ENCODE data around the gene WARS2.

WARS2 gene

DNA sequence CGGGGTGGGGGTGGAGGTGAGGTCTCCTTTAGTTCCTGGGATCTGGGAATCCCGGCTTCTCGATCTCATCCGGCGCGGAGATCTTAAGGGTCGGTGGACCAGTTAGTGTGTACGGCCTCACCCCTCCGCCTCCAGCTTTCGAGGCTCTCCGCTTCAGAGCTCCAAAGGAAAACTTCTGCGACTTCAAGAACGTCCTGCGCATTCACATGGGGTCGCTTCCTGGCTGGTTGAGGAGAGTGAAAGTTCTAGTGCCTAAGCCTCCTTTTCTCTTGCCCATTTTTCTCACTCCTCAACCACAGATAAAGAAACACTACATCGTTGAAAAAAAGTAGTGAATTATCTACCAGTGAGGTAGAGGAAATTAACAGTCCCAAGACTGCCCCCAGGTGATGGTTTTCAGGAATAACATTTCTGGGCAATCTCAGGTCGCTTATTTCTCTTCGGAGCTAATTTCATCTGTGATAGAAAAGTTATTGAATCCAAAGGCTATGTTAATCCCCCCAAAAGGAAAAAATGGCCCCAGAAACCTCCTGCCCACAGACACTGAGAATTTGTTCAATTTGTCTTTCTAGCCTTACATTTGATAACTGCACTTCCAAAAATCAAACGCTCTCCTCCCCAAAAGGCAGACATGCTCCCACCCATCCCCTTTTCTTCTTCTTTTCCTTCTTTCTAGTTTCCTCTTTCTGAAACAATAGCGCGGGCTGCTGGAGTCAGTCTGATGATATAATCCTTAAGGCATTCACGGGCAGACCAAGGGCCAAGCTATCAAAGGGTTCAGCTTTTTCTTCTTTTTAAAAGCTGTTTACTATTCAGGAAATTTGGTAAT lies 131.8 kb downstream of the WARS2 start:
- TF ChIP-seq, protein P1, sequence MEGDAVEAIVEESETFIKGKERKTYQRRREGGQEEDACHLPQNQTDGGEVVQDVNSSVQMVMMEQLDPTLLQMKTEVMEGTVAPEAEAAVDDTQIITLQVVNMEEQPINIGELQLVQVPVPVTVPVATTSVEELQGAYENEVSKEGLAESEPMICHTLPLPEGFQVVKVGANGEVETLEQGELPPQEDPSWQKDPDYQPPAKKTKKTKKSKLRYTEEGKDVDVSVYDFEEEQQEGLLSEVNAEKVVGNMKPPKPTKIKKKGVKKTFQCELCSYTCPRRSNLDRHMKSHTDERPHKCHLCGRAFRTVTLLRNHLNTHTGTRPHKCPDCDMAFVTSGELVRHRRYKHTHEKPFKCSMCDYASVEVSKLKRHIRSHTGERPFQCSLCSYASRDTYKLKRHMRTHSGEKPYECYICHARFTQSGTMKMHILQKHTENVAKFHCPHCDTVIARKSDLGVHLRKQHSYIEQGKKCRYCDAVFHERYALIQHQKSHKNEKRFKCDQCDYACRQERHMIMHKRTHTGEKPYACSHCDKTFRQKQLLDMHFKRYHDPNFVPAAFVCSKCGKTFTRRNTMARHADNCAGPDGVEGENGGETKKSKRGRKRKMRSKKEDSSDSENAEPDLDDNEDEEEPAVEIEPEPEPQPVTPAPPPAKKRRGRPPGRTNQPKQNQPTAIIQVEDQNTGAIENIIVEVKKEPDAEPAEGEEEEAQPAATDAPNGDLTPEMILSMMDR (IDR thresholded peaks at IDR 0.05; ENCODE audit: low read depth, low read length, missing control alignments), result peak; percentile 48
- H3K4me3 ChIP-seq (replicated peaks; ENCODE audit: low read depth, low read length), result no peak overlapping the region
- peak; percentile 27 for DNase-seq (ENCODE audit: extremely low read depth, low read depth)

DNA sequence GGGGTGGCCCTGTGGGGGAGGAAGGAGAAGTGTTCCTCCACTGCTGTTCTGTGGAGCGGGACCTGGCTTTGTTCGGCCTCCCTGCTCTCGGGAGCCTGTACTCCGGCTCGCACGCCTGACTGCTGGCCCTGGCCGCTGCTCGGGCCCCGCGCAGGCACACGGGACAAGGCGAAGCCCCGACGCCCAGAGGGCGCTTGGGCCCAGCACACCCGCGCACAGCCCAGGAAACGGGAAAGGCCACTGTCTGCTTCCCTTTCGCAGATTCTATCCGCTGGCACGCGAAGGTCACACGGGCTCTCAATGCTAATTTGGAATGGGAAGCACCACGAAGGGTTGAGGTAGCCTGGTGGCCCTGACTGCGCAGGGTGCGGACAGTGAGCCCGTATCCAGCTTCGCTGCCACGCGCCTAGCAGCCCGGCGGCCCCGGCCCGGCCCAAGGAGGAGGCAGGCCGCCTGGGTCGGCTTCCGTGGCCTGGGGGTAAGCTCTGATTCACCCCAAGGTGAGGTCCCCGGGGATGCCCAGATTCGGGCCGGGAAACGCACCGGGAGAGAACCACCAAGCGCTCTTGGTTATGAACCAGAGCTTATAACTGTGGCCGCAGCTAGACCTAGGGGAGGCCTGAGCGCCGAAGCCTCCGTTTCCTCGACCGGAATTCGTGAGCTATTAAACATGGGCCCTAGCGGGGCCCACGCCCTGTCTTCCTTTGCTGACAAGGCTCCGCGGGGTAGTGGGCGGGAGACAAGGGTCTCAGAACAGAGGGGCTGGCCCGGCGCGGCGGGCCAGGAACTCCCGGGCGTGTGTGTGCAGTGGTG lies 132.6 kb downstream of the WARS2 start:
- no peak for DNase-seq (ENCODE audit: extremely low read depth, low read depth)
- H3K4me3 ChIP-seq (replicated peaks; ENCODE audit: low read depth, low read length), result no peak overlapping the region
- TF ChIP-seq, protein P1 (IDR thresholded peaks at IDR 0.05; ENCODE audit: low read depth, low read length, missing control alignments), result no peak

DNA sequence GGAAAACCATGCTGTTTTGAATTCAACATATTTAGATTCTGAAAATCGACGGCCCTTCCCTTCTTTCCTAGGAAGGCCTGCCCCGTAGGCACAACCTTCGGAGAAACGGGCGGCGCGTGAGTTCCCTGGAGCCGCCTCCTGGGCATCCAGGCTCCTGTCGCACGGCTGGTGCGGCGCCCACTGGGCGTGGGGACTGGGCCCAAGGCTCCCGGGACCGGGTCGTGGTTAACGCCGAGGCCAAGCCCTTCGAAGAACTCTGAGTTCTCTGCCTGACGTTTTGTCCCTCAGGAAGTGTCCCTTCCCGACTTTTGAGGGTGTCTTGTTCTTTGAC lies 133.1 kb downstream of the WARS2 start:
- TF ChIP-seq, protein P1 (IDR thresholded peaks at IDR 0.05; ENCODE audit: low read depth, low read length, missing control alignments), result no peak
- DNase-seq (ENCODE audit: extremely low read depth, low read depth), result no peak
- no peak overlapping the region for H3K4me3 ChIP-seq (replicated peaks; ENCODE audit: low read depth, low read length)

DNA sequence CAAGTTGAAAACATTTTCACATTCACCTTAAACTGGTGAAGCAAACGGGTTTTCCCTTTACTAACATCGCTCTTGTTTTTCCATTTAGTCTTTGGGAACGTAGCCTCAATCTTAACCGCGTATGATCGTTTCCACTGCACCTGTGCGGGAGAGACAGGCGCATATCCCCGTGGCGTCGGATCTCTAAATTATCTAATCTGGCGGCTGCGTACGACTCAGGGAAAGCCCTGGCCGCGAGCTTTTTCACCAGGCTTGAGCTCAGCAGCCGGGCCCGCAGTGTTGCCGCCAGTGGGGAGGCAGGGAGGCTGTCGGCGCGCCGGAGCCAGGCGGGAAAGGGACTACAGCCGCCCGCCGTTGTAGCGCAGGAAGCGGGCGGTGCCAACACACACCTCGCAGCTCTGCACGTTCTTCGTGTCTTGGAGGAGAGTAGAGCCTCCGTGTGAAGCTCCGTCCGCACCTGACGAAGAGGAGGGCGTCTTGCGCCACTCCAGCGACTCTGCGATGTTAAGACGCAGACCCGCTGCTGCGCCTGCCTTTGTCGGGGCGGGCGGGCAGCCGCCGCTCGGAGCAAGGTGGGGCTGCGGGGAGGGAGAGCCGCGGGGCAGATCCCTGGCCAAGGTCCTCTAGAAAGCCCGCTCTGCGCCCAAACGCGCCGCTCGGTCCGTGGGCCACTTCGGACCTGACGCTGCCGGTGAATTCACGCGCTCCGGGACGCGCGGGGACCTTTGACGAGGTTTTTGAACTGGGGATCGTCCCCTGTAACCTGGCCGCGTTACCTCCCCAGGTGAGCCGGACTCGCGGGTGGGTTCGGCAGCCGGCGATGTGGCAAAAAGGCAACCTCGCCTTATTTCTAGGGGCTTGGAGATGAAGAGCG lies 133.8 kb downstream of the WARS2 start:
- no peak for DNase-seq (ENCODE audit: extremely low read depth, low read depth)
- H3K4me3 ChIP-seq (replicated peaks; ENCODE audit: low read depth, low read length), result no peak overlapping the region
- TF ChIP-seq, protein P1 (IDR thresholded peaks at IDR 0.05; ENCODE audit: low read depth, low read length, missing control alignments), result no peak

DNA sequence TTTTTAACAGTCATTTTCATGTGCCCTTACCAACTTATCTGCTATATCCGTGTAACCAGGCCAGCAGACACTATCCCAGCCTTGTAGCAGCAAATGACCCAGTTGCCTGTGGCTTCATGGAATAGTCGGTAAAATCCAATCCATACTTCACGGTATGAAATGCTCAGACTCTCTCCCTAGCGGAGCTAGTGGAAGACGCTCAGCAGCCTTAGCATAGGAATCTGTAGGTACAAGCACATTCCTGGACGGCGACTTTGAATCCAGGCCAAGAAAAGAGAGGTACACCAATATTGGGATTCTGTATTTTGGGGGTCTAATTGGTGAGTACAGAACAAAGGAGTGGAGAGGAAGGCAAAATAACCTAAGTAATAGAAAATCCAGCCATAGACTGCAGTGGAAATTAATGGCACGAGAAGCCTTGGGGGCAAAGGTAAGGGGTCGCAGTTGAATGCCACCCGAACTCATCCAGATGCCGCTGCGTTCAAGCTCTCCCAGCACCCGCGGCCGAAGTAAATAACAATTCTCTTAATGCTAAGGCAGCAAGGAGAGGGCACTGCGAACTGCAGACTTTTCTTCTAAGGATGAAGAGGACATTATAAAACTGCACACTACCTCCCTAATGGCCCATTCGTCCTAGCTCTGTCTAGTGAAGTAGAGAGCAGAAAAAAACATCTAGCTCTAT lies 134.6 kb downstream of the WARS2 start:
- DNase-seq (ENCODE audit: extremely low read depth, low read depth), result no peak
- TF ChIP-seq, protein P1 (IDR thresholded peaks at IDR 0.05; ENCODE audit: low read depth, low read length, missing control alignments), result no peak
- no peak overlapping the region for H3K4me3 ChIP-seq (replicated peaks; ENCODE audit: low read depth, low read length)

DNA sequence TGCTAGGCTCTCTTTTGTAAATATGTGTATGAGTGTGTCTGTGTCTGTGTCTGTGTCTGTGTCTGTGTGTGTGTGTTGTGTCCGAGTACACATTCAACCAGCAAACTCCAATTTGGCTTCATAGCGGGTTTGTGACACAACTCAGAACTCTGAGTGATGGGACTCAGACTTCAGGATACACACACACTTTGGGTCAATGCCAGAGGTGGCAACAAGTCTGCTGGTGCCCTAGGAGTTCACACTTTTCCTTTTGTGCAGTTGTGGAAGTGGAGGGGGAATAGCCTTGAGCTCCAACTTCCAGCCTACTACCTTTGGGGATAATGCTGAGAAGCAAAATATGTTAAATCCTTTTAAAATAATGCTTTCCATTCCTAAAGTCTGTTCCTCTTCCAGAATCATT lies 135.7 kb downstream of the WARS2 start:
- TF ChIP-seq, protein P1 (IDR thresholded peaks at IDR 0.05; ENCODE audit: low read depth, low read length, missing control alignments), result no peak
- no peak for DNase-seq (ENCODE audit: extremely low read depth, low read depth)
- no peak overlapping the region for H3K4me3 ChIP-seq (replicated peaks; ENCODE audit: low read depth, low read length)
